WI38 (cell line): ENCODE data around the gene MCU.
"Not testable (repeated sequence)": the region's sequence is repeated elsewhere in the genome, so short reads cannot be mapped to it uniquely, and the experiment has no call there.

Experiments
- H3K4me3 ChIP-seq: 2 replicates; pipeline ENCODE4 v1.5.1; 2011; ENCODE audit warnings: low read depth, mild to moderate bottlenecking, control low read depth, low read length
- TF ChIP-seq, protein P1 (sequence below): IDR thresholded peaks from 2 replicates; pipeline ENCODE4 v1.5.1; 2012; ENCODE audit warnings: low read depth, mild to moderate bottlenecking, control low read depth, low read length

The MCU gene, protein sequence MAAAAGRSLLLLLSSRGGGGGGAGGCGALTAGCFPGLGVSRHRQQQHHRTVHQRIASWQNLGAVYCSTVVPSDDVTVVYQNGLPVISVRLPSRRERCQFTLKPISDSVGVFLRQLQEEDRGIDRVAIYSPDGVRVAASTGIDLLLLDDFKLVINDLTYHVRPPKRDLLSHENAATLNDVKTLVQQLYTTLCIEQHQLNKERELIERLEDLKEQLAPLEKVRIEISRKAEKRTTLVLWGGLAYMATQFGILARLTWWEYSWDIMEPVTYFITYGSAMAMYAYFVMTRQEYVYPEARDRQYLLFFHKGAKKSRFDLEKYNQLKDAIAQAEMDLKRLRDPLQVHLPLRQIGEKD

DNA sequence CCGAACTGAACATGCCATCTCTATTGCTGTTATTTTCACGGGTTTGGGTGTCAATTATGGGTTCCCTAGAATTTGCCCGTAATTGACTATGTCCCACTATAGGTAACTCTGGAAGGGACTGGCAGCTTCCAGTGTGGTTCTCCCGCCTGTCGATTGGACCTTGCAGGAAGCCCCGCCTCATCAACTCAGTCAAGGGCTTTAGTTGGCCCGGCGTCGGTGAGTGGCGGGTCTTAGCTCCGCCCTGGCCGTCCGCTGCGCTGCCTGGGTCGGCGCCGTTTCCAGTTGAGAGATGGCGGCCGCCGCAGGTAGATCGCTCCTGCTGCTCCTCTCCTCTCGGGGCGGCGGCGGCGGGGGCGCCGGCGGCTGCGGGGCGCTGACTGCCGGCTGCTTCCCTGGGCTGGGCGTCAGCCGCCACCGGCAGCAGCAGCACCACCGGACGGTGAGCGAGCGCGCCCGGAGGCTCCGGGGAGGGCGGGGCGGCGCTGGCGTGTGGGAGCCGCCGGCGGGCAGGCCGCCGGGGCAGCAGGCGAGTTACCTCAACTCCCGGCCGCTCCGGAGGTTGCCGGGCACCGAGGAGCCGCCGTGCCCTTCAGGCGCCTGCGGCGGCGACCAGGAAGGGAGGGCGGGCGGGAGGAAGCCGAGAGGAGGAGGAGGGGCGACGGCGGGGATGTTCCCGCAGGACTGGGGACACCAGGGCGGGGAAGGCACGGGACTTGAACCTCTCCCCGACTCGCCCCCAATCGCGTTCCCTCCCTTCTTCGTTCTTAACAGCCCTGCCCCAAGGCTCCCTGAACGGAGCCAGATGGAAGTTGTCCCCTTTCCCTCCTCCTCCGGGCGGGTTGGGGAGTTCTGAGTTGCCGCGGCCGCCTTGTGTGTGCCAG lies at the start of gene MCU:
Gene MCU, plus strand, starts transcription at position 281 of the 881 bp plus-strand sequence. Its CDS starts 9 bp downstream, at position 290.
- TF ChIP-seq, protein P1, sequence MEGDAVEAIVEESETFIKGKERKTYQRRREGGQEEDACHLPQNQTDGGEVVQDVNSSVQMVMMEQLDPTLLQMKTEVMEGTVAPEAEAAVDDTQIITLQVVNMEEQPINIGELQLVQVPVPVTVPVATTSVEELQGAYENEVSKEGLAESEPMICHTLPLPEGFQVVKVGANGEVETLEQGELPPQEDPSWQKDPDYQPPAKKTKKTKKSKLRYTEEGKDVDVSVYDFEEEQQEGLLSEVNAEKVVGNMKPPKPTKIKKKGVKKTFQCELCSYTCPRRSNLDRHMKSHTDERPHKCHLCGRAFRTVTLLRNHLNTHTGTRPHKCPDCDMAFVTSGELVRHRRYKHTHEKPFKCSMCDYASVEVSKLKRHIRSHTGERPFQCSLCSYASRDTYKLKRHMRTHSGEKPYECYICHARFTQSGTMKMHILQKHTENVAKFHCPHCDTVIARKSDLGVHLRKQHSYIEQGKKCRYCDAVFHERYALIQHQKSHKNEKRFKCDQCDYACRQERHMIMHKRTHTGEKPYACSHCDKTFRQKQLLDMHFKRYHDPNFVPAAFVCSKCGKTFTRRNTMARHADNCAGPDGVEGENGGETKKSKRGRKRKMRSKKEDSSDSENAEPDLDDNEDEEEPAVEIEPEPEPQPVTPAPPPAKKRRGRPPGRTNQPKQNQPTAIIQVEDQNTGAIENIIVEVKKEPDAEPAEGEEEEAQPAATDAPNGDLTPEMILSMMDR, result no peak
- H3K4me3 ChIP-seq, result peak within 1 kb of the TSS; percentile 95

DNA sequence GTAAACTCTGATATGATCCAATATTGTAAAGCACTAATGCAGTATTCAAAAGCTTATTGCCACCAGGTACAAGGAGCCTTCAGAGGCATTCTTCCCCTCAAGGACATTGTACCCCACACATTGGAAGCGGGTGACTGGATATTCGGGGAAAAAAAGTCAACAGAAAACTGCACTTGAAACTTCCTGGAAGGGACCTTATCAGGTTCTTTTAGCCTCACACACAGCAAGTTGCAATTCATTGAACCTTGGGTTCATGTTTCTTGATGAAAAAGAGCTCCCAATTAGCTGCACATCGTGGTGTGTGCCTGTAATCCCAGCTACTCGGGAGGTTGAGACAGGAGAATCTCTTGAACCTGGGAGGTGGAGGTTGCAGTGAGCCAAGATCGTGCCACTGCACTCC lies 49.6 kb upstream of the MCU start:
- TF ChIP-seq, protein P1, result no peak
- H3K4me3 ChIP-seq, result no peak overlapping the region

DNA sequence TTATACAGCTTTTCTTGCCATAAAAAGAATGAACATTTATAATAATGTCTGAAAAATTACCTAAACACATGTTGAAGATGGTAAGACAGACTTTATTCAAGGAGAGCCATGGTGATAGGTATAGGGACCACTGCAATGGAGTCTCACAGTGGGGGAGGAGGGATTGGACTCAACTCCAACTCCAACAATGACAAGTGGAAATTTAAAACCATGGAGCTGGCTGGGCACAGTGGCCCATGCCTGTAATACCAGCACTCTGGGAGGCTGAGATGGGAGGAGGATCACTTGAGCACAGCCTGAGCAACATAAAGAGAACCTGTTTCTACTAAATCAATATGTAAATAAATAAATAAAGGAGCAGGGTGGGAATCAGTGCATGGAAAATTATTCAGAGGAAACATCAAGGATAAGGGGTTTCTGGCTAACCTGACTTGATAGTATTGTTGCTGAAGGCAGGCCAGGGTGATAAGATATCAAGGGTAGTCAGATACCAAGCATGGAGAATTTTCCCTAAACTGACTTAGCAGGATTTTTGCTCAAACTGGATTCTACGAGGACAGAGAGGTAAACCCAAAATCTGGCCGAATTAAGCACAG lies 46.6 kb upstream of the MCU start:
- TF ChIP-seq, protein P1, result no peak
- H3K4me3 ChIP-seq, result no peak overlapping the region

DNA sequence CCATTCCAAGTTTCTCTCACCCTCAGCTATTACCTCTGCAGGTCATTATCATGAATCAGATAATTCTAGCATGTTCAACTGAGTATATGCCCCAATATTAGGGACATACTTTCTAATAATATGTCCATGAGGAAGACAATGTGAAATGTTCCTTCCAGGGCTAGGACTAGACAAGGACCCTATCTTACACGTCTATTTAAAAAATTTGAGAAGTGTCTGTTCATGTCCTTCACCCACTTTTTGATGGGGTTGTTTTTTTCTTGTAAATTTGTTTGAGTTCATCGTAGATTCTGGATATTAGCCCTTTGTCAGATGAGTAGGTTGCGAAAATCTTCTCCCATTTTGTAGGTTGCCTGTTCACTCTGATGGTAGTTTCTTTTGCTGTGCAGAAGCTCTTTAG lies 45.0 kb upstream of the MCU start:
- not testable (repeated sequence) for H3K4me3 ChIP-seq

DNA sequence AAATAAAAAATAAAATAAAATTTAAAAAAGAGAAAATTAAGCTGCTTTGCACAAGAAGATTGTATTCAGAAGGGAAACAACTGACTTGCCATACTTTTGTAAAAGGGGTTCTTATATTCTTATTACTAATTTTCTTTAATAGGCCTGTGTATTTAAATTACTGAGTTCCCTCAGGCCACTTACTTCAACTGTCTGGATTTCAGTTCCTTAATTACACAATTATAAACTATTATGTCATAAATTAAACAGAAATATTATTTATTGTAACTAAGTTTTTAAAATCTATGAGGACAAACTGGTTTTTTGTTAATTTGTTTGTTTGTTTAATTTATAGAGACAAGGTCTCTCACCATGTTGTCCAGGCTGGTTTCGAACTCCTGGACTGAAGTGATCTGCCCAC lies 43.6 kb upstream of the MCU start:
- TF ChIP-seq, protein P1, result no peak

DNA sequence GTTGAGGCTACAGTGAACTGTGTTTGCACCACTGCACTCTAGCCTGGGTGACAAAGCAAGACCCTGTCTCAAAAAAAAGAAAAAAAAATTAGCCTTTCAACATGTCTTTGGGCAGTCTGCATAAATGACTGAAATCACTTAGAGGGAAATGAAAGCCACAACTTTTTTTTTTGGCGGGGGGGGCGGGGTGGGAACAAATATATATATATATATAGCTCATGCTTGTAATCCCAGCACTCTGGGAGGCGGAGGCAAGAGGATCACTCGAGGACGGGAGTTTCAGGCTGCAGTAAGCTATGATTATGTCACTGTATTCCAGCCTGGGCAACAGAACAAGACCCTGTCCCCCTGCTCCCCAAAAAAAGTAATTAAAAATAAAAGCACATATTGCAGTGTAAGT lies 42.7 kb upstream of the MCU start:
- H3K4me3 ChIP-seq, result no peak overlapping the region
- TF ChIP-seq, protein P1, result no peak

More for the DNA sequence above, 43.6 kb upstream of the MCU start:
- H3K4me3 ChIP-seq, result no peak overlapping the region

DNA sequence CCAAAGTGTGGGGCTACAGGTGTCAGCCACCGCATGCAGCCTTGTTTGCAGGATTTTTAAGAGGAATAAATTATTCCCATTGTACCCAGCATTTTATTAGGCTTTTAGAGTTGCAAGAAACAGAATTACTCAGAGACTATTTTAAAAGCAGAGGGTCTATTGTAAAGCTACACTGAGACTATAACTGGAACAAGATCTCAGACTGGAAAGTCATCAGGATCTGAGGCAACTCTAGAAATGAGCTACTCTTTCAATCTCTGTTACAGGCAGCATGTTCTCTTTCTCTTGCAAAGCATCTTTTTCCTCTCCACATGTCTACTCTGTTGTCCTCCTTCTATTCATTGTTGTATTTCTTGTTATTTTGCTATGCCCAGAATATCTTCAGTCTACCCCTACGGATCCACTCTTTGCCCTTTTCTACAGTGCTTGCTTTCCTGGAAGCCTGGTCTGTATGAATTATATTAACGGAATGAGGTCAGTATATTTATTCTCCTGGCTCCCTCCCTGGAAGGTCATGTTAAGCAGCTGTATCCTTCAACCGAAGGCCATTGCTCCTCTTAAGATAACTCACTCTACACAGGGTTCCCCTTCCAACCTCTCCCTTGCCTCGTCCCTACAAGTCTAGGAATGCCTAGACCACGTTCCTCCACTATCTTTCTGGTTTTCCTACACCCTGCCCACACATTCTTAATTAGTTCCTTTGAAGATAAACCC lies 38.4 kb upstream of the MCU start:
- H3K4me3 ChIP-seq, result no peak overlapping the region
- TF ChIP-seq, protein P1, result no peak
